Liver (tissue), 9 donors: ENCODE data around the gene SHQ1. TPM values are rescaled to one million over a fixed set of nuclear protein-coding genes. Genes with fewer than 3 reads are reported as not detected.

ENCODE experiments used
- DNase-seq: peaks from one replicate; pipeline ENCODE4 v3.0.0-alpha.2; 2017; ENCODE audit warnings: low spot score
- H3K27ac ChIP-seq, 2 donors: one replicate each; pipeline ENCODE4 v1.7.0; 2013; ENCODE audit warnings: inconsistent platforms in 2 of 2, low read length in 2 of 2, control low read depth in 1 of 2, low read depth in 1 of 2, mild to moderate bottlenecking in 1 of 2
- H3K27me3 ChIP-seq, 4 donors: one replicate each; pipeline versions ENCODE4 v1.6.1 to v1.7.0; 2013; ENCODE audit warnings: low read length in 3 of 4, inconsistent platforms in 1 of 4, mild to moderate bottlenecking in 1 of 4, moderate library complexity in 1 of 4; ENCODE audit not compliant: control insufficient read depth in 4 of 4, insufficient read depth in 4 of 4
- H3K36me3 ChIP-seq, 4 donors: one replicate each; pipeline versions ENCODE4 v1.6.1 to v1.7.0; 2013; ENCODE audit warnings: low read length in 3 of 4, mild to moderate bottlenecking in 3 of 4, low read depth in 1 of 4, moderate library complexity in 1 of 4; ENCODE audit not compliant: control insufficient read depth in 4 of 4, insufficient read depth in 3 of 4
- H3K4me1 ChIP-seq, 4 donors: one replicate each; pipeline versions ENCODE4 v1.6.1 to v1.7.0; 2013; ENCODE audit warnings: low read length in 3 of 4, mild to moderate bottlenecking in 3 of 4, moderate library complexity in 1 of 4; ENCODE audit not compliant: control insufficient read depth in 4 of 4, insufficient read depth in 4 of 4
- H3K4me3 ChIP-seq, 3 donors: one replicate each; pipeline versions ENCODE4 v1.6.1 to v1.7.0; 2013; ENCODE audit warnings: low read length in 3 of 3, control low read depth in 1 of 3, low read depth in 1 of 3, mild to moderate bottlenecking in 1 of 3
- H3K9ac ChIP-seq, 2 donors: one replicate each; pipeline ENCODE4 v1.7.0; 2013; ENCODE audit warnings: low read length in 2 of 2, mild to moderate bottlenecking in 2 of 2, moderate library complexity in 2 of 2, control low read depth in 1 of 2, low read depth in 1 of 2
- H3K9me3 ChIP-seq, 4 donors: one replicate each; pipeline versions ENCODE4 v1.6.1 to v1.7.0; 2013; ENCODE audit warnings: low read length in 3 of 4; ENCODE audit not compliant: control insufficient read depth in 4 of 4
- EGR1 ChIP-seq, 2 donors: IDR thresholded peaks; 2 replicates each; pipeline ENCODE4 v1.6.1; 2016 to 2018; ENCODE audit warnings: antibody characterized with exemption in 2 of 2, low read depth in 2 of 2
- FOXA1 ChIP-seq: IDR thresholded peaks from 2 replicates; pipeline ENCODE4 v1.6.1; 2016; ENCODE audit warnings: antibody characterized with exemption
- FOXA2 ChIP-seq: IDR thresholded peaks from 2 replicates; pipeline ENCODE4 v1.6.1; 2016; ENCODE audit warnings: antibody characterized with exemption
- GABPA ChIP-seq, 2 donors: IDR thresholded peaks in 1 of 2; conservative IDR thresholded peaks in 1 of 2; 2 replicates each; pipeline ENCODE4 v1.6.1; 2016; ENCODE audit warnings: antibody characterized with exemption in 2 of 2, mild to moderate bottlenecking in 1 of 2, moderate library complexity in 1 of 2
- HNF4A ChIP-seq, 2 donors: conservative IDR thresholded peaks; 2 replicates each; pipeline ENCODE4 v1.6.1; 2016; ENCODE audit warnings: antibody characterized with exemption in 2 of 2, mild to moderate bottlenecking in 2 of 2
- MAX ChIP-seq: IDR thresholded peaks from 2 replicates; pipeline ENCODE4 v1.6.1; 2016; ENCODE audit warnings: antibody characterized with exemption
- NR2F2 ChIP-seq: IDR thresholded peaks from 2 replicates; pipeline ENCODE4 v1.6.1; 2016; ENCODE audit warnings: antibody characterized with exemption
- RXRA ChIP-seq, 2 donors: IDR thresholded peaks; 2 replicates each; pipeline ENCODE4 v1.6.1; 2017 to 2018; ENCODE audit warnings: antibody characterized with exemption in 2 of 2, mild to moderate bottlenecking in 1 of 2
- YY1 ChIP-seq: IDR thresholded peaks from 2 replicates; pipeline ENCODE4 v1.6.1; 2016; ENCODE audit warnings: antibody characterized with exemption, mild to moderate bottlenecking
- WGBS: extraction: QIAGEN DNeasy Blood & Tissue Kit; methylation state at CpG from one replicate; pipeline ENCODE4 v1.1.7; 2013; 5-methylcytosine and 5-hydroxymethylcytosine counted together
- polyA plus RNA-seq, 2 donors: library from polyadenylated mRNA; stranded (reverse) in 1 of 2; unstranded in 1 of 2; fragments of 200-250 nt in 1 of 2; fragments of >200 nt in 1 of 2; fragmentation: Nextera tagmentation in 1 of 2; extraction: Ambion mirVana in 1 of 2; gene quantifications; one replicate each; pipeline versions ENCODE4 v1.2.1 to v1.2.3, GENCODE V29; 2013 to 2015
- total RNA-seq, 2 donors: library from RNA; depleted of rRNA; stranded (reverse); fragments of >200 nt; gene quantifications; one replicate each; pipeline ENCODE4 v1.2.3, GENCODE V29; 2014
- TF ChIP-seq, protein P1 (sequence below): IDR thresholded peaks from 2 replicates; pipeline ENCODE4 v1.6.1; 2016; ENCODE audit warnings: antibody characterized with exemption
- TF ChIP-seq, protein P2 (sequence below): IDR thresholded peaks from 2 replicates; pipeline ENCODE4 v1.6.1; 2016; ENCODE audit warnings: antibody characterized with exemption
- TF ChIP-seq, protein P3 (sequence below): fragments of 150-350 bp; IDR thresholded peaks from 2 replicates; pipeline ENCODE4 v1.5.1; 2017; ENCODE audit warnings: improper control_type of control experiment, low read depth, low read length; ENCODE audit not compliant: missing input control
- donor health status: healthy.
- donor health status: healthy.
- donor health status: healthy.
- donor health status: healthy.
- donor health status: healthy.

Gene SHQ1
- total and polyA plus RNA-seq, 4 donors = 4.3 to 9.6 (median 6.1) TPM

- H3K4me1 ChIP-seq = no peaks in the 10 kb centered on the region
- no peak for DNase-seq
- no peak overlapping the region for H3K27ac ChIP-seq
- H3K9ac ChIP-seq = no peak overlapping the region
- H3K36me3 ChIP-seq = peaks cover 0 to 1% (median 0%) of the 10 kb centered on the region in 4 donors
- WGBS = 97% methylated on average over 1 of the region's 1 CpG
- TF ChIP-seq FOXA2 (no peak), YY1 (no peak), NR2F2 (no peak), FOXA1 (no peak)
- TF ChIP-seq, protein P1, sequence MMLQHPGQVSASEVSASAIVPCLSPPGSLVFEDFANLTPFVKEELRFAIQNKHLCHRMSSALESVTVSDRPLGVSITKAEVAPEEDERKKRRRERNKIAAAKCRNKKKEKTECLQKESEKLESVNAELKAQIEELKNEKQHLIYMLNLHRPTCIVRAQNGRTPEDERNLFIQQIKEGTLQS = no peak
- TF ChIP-seq, protein P2, sequence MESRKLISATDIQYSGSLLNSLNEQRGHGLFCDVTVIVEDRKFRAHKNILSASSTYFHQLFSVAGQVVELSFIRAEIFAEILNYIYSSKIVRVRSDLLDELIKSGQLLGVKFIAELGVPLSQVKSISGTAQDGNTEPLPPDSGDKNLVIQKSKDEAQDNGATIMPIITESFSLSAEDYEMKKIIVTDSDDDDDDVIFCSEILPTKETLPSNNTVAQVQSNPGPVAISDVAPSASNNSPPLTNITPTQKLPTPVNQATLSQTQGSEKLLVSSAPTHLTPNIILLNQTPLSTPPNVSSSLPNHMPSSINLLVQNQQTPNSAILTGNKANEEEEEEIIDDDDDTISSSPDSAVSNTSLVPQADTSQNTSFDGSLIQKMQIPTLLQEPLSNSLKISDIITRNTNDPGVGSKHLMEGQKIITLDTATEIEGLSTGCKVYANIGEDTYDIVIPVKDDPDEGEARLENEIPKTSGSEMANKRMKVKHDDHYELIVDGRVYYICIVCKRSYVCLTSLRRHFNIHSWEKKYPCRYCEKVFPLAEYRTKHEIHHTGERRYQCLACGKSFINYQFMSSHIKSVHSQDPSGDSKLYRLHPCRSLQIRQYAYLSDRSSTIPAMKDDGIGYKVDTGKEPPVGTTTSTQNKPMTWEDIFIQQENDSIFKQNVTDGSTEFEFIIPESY = no peak
- TF ChIP-seq, protein P3, sequence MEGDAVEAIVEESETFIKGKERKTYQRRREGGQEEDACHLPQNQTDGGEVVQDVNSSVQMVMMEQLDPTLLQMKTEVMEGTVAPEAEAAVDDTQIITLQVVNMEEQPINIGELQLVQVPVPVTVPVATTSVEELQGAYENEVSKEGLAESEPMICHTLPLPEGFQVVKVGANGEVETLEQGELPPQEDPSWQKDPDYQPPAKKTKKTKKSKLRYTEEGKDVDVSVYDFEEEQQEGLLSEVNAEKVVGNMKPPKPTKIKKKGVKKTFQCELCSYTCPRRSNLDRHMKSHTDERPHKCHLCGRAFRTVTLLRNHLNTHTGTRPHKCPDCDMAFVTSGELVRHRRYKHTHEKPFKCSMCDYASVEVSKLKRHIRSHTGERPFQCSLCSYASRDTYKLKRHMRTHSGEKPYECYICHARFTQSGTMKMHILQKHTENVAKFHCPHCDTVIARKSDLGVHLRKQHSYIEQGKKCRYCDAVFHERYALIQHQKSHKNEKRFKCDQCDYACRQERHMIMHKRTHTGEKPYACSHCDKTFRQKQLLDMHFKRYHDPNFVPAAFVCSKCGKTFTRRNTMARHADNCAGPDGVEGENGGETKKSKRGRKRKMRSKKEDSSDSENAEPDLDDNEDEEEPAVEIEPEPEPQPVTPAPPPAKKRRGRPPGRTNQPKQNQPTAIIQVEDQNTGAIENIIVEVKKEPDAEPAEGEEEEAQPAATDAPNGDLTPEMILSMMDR = no peak
- H3K9me3 ChIP-seq = no peaks in the 10 kb centered on the region
- no peaks in the 10 kb centered on the region for H3K27me3 ChIP-seq
- no peak overlapping the region for H3K4me3 ChIP-seq
Measured at GRCh38 chr3:72811571-72811970, 36.7 kb downstream of the SHQ1 start.

DNA sequence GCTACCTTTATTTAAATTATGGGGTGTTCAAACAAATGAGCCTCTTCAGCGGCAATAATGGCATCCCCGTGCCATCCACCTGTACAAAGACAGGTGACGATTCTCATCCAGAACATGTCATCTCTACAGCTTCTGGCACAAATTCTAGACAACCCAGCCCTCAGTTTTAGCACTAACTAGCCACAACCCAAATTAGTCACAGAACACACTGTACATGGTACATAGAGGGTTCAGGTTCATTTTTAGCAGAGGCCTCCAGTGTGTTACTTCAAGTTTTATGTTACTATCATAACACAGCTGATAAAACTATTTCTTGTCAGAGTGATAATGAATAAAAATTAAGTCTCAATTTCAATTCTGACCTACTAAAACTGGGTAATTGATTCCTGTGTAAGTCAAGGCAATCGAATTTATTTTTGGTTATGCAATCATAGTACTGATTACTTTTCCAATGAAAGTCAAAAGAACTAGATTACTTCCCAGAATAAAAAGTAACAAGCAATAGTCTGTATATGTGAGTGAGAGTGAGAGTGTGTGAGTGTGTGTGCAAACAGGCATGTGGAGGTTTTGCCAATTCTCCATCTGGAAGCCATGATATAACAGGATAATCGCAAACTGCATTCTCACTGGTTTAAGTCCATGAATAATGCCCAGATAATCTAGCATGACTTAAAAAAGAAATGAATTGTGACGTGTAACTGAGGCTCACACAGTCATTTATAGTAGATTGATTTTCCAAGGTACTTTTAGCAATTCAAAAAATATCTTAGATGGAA lies 37.4 kb downstream of the SHQ1 start:
- H3K36me3 ChIP-seq = peaks cover 0 to 1% (median 0%) of the 10 kb centered on the region in 4 donors

More for the DNA sequence above, 37.4 kb downstream of the SHQ1 start:
- 86% methylated on average over 6 of the region's 6 CpGs for WGBS
- H3K27ac ChIP-seq = no peak overlapping the region
- no peak for DNase-seq
- H3K4me3 ChIP-seq = no peak overlapping the region
- H3K9ac ChIP-seq = no peak overlapping the region
- H3K4me1 ChIP-seq = no peaks in the 10 kb centered on the region
- no peak for TF ChIP-seq GABPA (IDR thresholded peaks at IDR 0.05 in 1 of 2, conservative IDR thresholded peaks at IDR 0.05 in 1 of 2)
- no peak for TF ChIP-seq NR2F2
- TF ChIP-seq FOXA2 = no peak
- no peak for TF ChIP-seq RXRA (IDR thresholded peaks at IDR 0.05)
- no peak for TF ChIP-seq MAX
- TF ChIP-seq, protein P3 = no peak
- no peak for TF ChIP-seq HNF4A (conservative IDR thresholded peaks at IDR 0.05)
- no peak for TF ChIP-seq EGR1 (IDR thresholded peaks at IDR 0.05; ENCODE audit: low read depth in 2 of 2)
- H3K9me3 ChIP-seq = no peaks in the 10 kb centered on the region
- H3K27me3 ChIP-seq = no peaks in the 10 kb centered on the region
